Tibial artery (tissue), 4 donors: ENCODE results near the gene CHN1.

Experiments used
- DNase-seq, 2 donors: peaks; one replicate each; pipeline ENCODE4 v3.0.0-alpha.2; 2019
- H3K27ac ChIP-seq, 2 donors: fragments of 200-600 bp; sonication (generic) in 1 of 2; 1 replicate in 1 of 2; 2 replicates in 1 of 2; pipeline ENCODE4 v1.5.1; 2018 to 2019; ENCODE audit warnings: mild to moderate bottlenecking in 1 of 2
- H3K27me3 ChIP-seq, 2 donors: fragments of 200-600 bp; sonication (generic) in 1 of 2; one replicate each; pipeline versions ENCODE4 v1.5.1 to v1.6.0; 2016 to 2019
- H3K36me3 ChIP-seq, 3 donors: fragments of 200-600 bp; sonication (generic) in 2 of 3; one replicate each; pipeline ENCODE4 v1.5.1; 2016 to 2019; ENCODE audit warnings: mild to moderate bottlenecking in 2 of 3
- H3K4me1 ChIP-seq, 4 donors: fragments of 200-600 bp; sonication (generic) in 2 of 4; 1 replicate in 3 of 4; 2 replicates in 1 of 4; pipeline ENCODE4 v1.5.1; 2016 to 2019
- H3K4me3 ChIP-seq, 2 donors: fragments of 200-600 bp; sonication (generic) in 1 of 2; 1 replicate in 1 of 2; 2 replicates in 1 of 2; pipeline ENCODE4 v1.5.1; 2018 to 2019; ENCODE audit warnings: mild to moderate bottlenecking in 2 of 2
- H3K9me3 ChIP-seq, 3 donors: fragments of 200-600 bp; sonication (generic) in 1 of 3; one replicate each; pipeline ENCODE4 v1.5.1; 2016 to 2019
- CTCF ChIP-seq, 2 experiments: fragments of 200-600 bp in 1 of 2; fragments of 450-650 bp in 1 of 2; IDR thresholded peaks; one replicate each; pipeline ENCODE4 v1.5.1; 2017 to 2019; ENCODE audit warnings: antibody characterized with exemption in 2 of 2, mild to moderate bottlenecking in 1 of 2, moderate library complexity in 1 of 2
- intact Hi-C: fragments of 100-400 bp; cut with DNase I; formaldehyde crosslinking; loops from one replicate; pipeline ENCODE4 v1.15.0; 2023; ENCODE audit warnings: low total_unique reads

The CHN1 gene

DNA sequence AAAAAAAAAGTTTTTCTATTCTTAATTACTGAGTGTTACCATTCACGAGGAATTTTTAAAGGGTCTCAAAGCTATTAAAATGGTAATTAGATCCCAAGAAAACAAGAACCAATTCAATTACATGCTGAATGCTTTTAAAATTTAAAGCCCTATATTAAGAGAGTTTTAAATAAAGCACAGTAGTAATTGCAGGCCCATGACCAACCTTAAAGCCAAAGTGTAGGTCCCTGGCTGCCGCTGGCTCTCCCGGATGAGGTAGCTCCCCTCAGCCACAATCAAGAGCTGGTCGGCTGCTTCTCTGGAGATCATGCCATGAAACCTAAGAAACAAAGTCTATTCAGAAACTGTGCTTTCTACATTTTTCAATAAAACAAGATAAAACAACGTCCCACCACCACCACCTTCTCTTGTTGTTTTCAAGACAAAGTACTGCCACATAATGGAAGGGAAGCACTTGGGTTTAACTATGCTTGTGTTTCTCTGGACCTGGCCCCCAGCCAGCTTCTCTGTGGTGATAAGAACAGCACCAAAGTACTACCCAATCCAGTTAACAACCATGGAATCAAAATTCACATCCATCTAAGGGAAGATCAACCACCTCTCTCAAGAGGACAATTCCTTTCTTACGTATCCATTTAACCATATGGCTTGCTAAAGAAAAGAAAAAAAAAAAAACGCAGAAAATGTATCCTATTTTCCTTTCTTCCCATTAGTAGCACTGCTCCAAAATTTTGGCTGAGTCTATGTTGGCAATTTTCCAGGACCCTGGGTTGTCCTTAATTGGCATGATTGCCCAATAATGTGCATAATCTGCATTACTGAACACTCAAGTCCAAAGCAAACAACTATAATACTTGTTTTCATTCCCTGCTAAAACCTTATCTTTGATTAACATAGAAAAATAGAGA lies 90.1 kb downstream of the CHN1 start:
- H3K27ac ChIP-seq = no peak overlapping the region
- intact Hi-C loops = no loop called here

DNA sequence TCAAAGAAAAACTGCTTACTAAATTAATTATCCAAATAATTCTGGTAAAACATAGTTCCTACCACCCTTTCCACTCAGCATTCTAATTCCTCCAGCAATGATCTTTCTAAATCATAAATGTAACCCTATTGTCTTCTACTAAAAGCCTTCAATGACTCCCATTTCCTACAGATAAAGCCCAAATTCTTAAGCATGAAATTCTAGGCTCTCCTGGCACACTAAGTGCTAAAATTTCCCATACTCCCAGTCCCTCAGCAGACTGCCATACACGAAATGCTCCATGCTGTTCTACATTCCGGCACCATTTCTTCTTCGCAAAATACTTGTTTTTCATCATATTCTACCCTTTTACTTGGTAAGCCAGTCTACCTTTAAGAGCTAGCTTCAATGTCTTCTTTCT lies 96.9 kb downstream of the CHN1 start:
- H3K27me3 ChIP-seq = no peaks in the 10 kb centered on the region
- H3K4me3 ChIP-seq = no peak overlapping the region
- intact Hi-C loops = no loop called here
- DNase-seq = no peak
- H3K4me1 ChIP-seq = peaks cover 0 to 4% (median 0%) of the 10 kb centered on the region in 4 donors
- no peak overlapping the region for H3K27ac ChIP-seq
- no peaks in the 10 kb centered on the region for H3K9me3 ChIP-seq
- peaks cover 0 to 3% (median 0%) of the 10 kb centered on the region in 3 donors for H3K36me3 ChIP-seq
- TF ChIP-seq CTCF (IDR thresholded peaks at IDR 0.05) = no peak

More for the DNA sequence above, 90.1 kb downstream of the CHN1 start:
- Histone ChIP-seq H3K9me3 (no peaks in the 10 kb centered on the region), H3K36me3 (peaks cover 4 to 11% (median 5%) of the 10 kb centered on the region in 3 donors), H3K4me3 (no peak overlapping the region), H3K27me3 (no peaks in the 10 kb centered on the region), H3K4me1 (peaks cover 0 to 16% (median 5%) of the 10 kb centered on the region in 4 donors)
- peak in 1 of 2 donors; percentile 39 for DNase-seq
- TF ChIP-seq CTCF (IDR thresholded peaks at IDR 0.05) = no peak

DNA sequence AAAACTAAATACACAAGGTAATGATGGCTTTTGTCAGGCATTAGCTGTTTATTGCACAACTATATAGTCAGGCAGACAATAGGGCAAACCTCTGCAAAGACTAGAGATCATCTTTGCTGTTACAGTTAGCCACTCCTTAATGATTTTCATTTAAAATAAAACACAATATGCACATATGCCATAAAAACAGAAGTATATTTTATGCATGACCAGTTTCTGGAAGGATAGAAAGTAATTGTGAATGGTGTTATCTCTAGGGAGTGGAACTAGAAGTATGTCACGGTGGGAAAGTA lies 102.0 kb downstream of the CHN1 start:
- Histone ChIP-seq H3K4me3 (no peak overlapping the region), H3K36me3 (no peaks in the 10 kb centered on the region), H3K27me3 (no peaks in the 10 kb centered on the region), H3K27ac (no peak overlapping the region), H3K9me3 (no peaks in the 10 kb centered on the region), H3K4me1 (peaks cover 0 to 11% (median 0%) of the 10 kb centered on the region in 4 donors)
- no peak for DNase-seq
- no peak for TF ChIP-seq CTCF (IDR thresholded peaks at IDR 0.05)
- intact Hi-C loops = no loop called here

DNA sequence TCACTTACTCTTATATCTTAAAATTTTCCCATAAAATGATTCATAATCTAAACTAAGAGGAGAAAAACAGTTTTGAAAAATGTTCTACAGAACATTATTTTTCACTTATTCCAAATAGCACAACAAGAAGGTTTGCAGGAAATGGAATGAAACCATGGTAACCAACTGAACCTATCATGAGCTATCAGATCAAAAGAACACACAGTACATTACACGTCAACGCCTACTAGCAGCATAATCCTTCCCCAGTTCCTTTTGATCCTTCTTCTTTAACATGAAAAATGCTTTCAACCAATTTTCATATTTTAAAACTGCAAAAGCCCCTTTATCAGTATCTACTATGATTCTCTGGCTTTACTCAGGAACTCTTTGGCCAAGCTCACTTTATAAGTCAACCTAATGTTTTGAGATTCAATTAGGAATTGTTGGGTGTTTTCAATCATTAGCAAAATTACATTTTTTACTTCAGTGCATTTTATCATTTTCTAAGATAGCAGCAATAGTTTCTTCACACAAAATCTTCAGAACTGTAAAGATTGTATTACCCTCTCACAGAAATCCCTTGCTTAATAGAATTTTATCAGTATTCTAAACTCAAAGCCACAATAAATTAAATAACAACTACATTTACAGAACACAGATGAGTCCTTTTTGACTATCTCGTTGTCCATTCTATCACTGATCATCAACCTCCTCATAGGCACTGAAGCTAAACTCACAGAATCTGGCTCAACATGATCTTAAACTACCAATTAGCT lies 102.5 kb downstream of the CHN1 start:
- H3K27ac ChIP-seq = no peak overlapping the region
- intact Hi-C loops = no loop called here
- no peak for TF ChIP-seq CTCF (IDR thresholded peaks at IDR 0.05)

DNA sequence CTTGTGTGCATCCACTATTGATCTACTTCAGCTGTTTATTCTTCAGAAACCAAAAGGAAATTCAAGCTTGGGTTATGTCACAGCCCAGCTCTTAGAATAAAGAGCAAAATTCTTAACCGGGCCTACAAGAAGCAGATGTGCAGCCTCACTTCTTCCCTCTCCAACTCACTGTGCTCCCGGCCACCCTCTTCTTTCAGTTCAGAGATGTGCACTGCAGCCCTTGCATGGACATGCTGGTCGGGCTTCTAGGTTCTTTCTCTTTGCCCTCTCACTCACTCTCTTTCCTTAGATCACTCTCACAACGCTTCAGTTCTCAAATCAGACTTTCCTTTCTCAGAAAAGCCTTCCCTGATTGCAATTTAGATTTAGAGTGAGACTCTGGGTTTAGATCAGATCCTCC lies 104.1 kb downstream of the CHN1 start:
- DNase-seq = no peak
- no peak for TF ChIP-seq CTCF (IDR thresholded peaks at IDR 0.05)
- Histone ChIP-seq H3K36me3 (no peaks in the 10 kb centered on the region), H3K4me3 (no peak overlapping the region), H3K27ac (no peak overlapping the region), H3K4me1 (peaks cover 0 to 11% (median 0%) of the 10 kb centered on the region in 4 donors), H3K27me3 (no peaks in the 10 kb centered on the region), H3K9me3 (no peaks in the 10 kb centered on the region)
- intact Hi-C loops = no loop called here

More for the DNA sequence above, 102.5 kb downstream of the CHN1 start:
- no peak overlapping the region for H3K4me3 ChIP-seq
- peaks cover 0 to 11% (median 0%) of the 10 kb centered on the region in 4 donors for H3K4me1 ChIP-seq
- DNase-seq = no peak
- no peaks in the 10 kb centered on the region for H3K9me3 ChIP-seq
- H3K27me3 ChIP-seq = no peaks in the 10 kb centered on the region
- no peaks in the 10 kb centered on the region for H3K36me3 ChIP-seq
